H1 (cell line): ENCODE results near the gene CCDC144A. TPM values are rescaled to one million over a fixed set of nuclear protein-coding genes. Genes with fewer than 3 reads are reported as not detected.

Experiments
- CTCF ChIA-PET: fragments of 300-600 bp; sonication (Branson Sonifier 250); formaldehyde crosslinking; loops from one replicate; lab custom pipeline; 2021; ENCODE audit not compliant: partially characterized antibody; lab: Charles Lee
- POLR2A ChIA-PET: fragments of 300-600 bp; sonication (Branson Sonifier 250); formaldehyde crosslinking; loops from one replicate; lab custom pipeline; 2021; ENCODE audit warnings: inconsistent platforms; ENCODE audit not compliant: partially characterized antibody; lab: Charles Lee
- DNase-seq, 2 experiments: peaks; one replicate each; pipeline versions ENCODE4 v3.0.0 to v3.0.0-alpha.2; 2010 to 2022; ENCODE audit warnings: low spot score in 2 of 2, low read depth in 1 of 2, mixed read lengths in 1 of 2
- FAIRE-seq: peaks from 2 replicates; lab custom pipeline; 2011; peaks lifted over from hg19 to GRCh38; lab: Jason Lieb, UNC
- H2AFZ ChIP-seq: 2 replicates; pipeline ENCODE4 v1.8.1; 2012; ENCODE audit warnings: low read length, inconsistent platforms
- H2AK5ac ChIP-seq: 2 replicates; pipeline ENCODE4 v1.6.1; 2013; ENCODE audit warnings: low read depth, low read length
- H2BK120ac ChIP-seq: replicated peaks from 2 replicates; pipeline ENCODE3; 2013; ENCODE audit warnings: low read depth, low read length, inconsistent platforms
- H2BK12ac ChIP-seq: 2 replicates; pipeline ENCODE4 v1.6.1; 2013; ENCODE audit warnings: low read depth, low read length
- H2BK15ac ChIP-seq: 2 replicates; pipeline ENCODE4 v1.6.1; 2013; ENCODE audit warnings: low read length
- H2BK20ac ChIP-seq: 2 replicates; pipeline ENCODE4 v1.6.1; 2013; ENCODE audit warnings: low read length
- H2BK5ac ChIP-seq: 2 replicates; pipeline ENCODE4 v1.6.1; 2013; ENCODE audit warnings: low read depth, low read length
- H3K14ac ChIP-seq: 2 replicates; pipeline ENCODE4 v1.6.1; 2013; ENCODE audit warnings: inconsistent platforms; ENCODE audit not compliant: insufficient read length
- H3K18ac ChIP-seq: 2 replicates; pipeline ENCODE4 v1.6.1; 2013; ENCODE audit warnings: low read length; ENCODE audit errors: extremely low read depth
- H3K23ac ChIP-seq: 2 replicates; pipeline ENCODE4 v1.6.1; 2013; ENCODE audit warnings: inconsistent platforms; ENCODE audit not compliant: insufficient read length
- H3K23me2 ChIP-seq: 2 replicates; pipeline ENCODE4 v1.6.1; 2013; ENCODE audit warnings: low read depth, low read length
- H3K27ac ChIP-seq: 2 replicates; pipeline ENCODE4 v1.6.1; 2011; ENCODE audit warnings: low read depth, low read length, inconsistent platforms
- H3K27me3 ChIP-seq, 4 experiments: replicated peaks in 1 of 4; 1 replicate in 1 of 4; 2 replicates in 3 of 4; pipeline versions ENCODE4 v1.6.1 to v1.8.1; 2011 to 2013; ENCODE audit warnings: low read length in 3 of 4, mild to moderate bottlenecking in 3 of 4, inconsistent platforms in 2 of 4, mixed read lengths in 2 of 4, moderate library complexity in 1 of 4; ENCODE audit not compliant: control insufficient read depth in 3 of 4, insufficient read depth in 3 of 4; ENCODE audit errors: extremely low read depth in 1 of 4
- H3K36me3 ChIP-seq, 4 experiments: 2 replicates each; pipeline versions ENCODE4 v1.6.1 to v1.8.1; 2011 to 2013; ENCODE audit warnings: mild to moderate bottlenecking in 4 of 4, low read length in 3 of 4, moderate library complexity in 2 of 4, control low read depth in 1 of 4, inconsistent platforms in 1 of 4; ENCODE audit not compliant: insufficient read depth in 4 of 4, control insufficient read depth in 2 of 4
- H3K4ac ChIP-seq: replicated peaks from 2 replicates; pipeline ENCODE3; 2013; ENCODE audit warnings: low read length, low read depth, mixed read lengths, inconsistent platforms; ENCODE audit not compliant: insufficient read length
- H3K4me1 ChIP-seq, 4 experiments: replicated peaks in 1 of 4; 1 replicate in 1 of 4; 2 replicates in 3 of 4; pipeline versions ENCODE4 v1.6.1 to v1.8.1; 2011 to 2013; ENCODE audit warnings: low read length in 3 of 4, inconsistent platforms in 2 of 4, mixed read lengths in 1 of 4; ENCODE audit not compliant: insufficient read depth in 4 of 4, control insufficient read depth in 3 of 4
- H3K4me2 ChIP-seq, 2 experiments: 2 replicates each; pipeline versions ENCODE4 v1.6.1 to v1.8.1; 2011 to 2013; ENCODE audit warnings: low read depth in 2 of 2, low read length in 2 of 2, control low read depth in 1 of 2, inconsistent platforms in 1 of 2, mild to moderate bottlenecking in 1 of 2; ENCODE audit not compliant: insufficient read depth in 1 of 2
- H3K4me3 ChIP-seq, 4 experiments: fragments of 200-600, 300-600 bp in 1 of 4; sonication (generic), shearing (Covaris generic), sonication (Bioruptor Twin) in 1 of 4; 2 replicates each; pipeline versions ENCODE4 v1.5.1 to v1.8.1; 2011 to 2016; ENCODE audit warnings: low read length in 4 of 4, low read depth in 3 of 4, control low read depth in 2 of 4, inconsistent platforms in 2 of 4, mild to moderate bottlenecking in 2 of 4, mixed read lengths in 1 of 4, moderate library complexity in 1 of 4; ENCODE audit not compliant: insufficient read depth in 2 of 4; ENCODE audit errors: extremely low read depth in 1 of 4
- H3K56ac ChIP-seq: replicated peaks from 2 replicates; pipeline ENCODE3; 2013; ENCODE audit warnings: low read depth, mild to moderate bottlenecking, mixed read lengths, low read length, inconsistent platforms; ENCODE audit not compliant: insufficient read length
- H3K79me1 ChIP-seq: 2 replicates; pipeline ENCODE4 v1.6.1; 2013; ENCODE audit warnings: low read depth, low read length, control low read depth
- H3K79me2 ChIP-seq, 2 experiments: 2 replicates each; pipeline versions ENCODE4 v1.6.1 to v1.8.1; 2012 to 2013; ENCODE audit warnings: low read length in 2 of 2, mild to moderate bottlenecking in 2 of 2, inconsistent platforms in 1 of 2; ENCODE audit not compliant: insufficient read depth in 2 of 2, control insufficient read depth in 1 of 2
- H3K9ac ChIP-seq, 4 experiments: replicated peaks in 1 of 4; 1 replicate in 1 of 4; 2 replicates in 3 of 4; pipeline versions ENCODE4 v1.6.1 to v1.8.1; 2011 to 2013; ENCODE audit warnings: low read depth in 3 of 4, low read length in 3 of 4, control low read depth in 2 of 4, mild to moderate bottlenecking in 2 of 4, moderate library complexity in 2 of 4, inconsistent platforms in 1 of 4; ENCODE audit errors: extremely low read depth in 1 of 4
- H3K9me3 ChIP-seq, 2 experiments: 2 replicates each; pipeline versions ENCODE4 v1.6.1 to v1.8.1; 2012 to 2013; ENCODE audit warnings: mild to moderate bottlenecking in 2 of 2, moderate library complexity in 2 of 2, control low read depth in 1 of 2, inconsistent platforms in 1 of 2, low read depth in 1 of 2, low read length in 1 of 2, mixed read lengths in 1 of 2; ENCODE audit not compliant: insufficient read depth in 2 of 2
- H4K20me1 ChIP-seq, 2 experiments: replicated peaks in 1 of 2; 2 replicates each; pipeline versions ENCODE3 to v1.8.1; 2011 to 2013; ENCODE audit warnings: inconsistent platforms in 2 of 2, low read length in 2 of 2, mild to moderate bottlenecking in 1 of 2; ENCODE audit not compliant: insufficient read depth in 2 of 2, control insufficient read depth in 1 of 2
- H4K5ac ChIP-seq: 2 replicates; pipeline ENCODE4 v1.6.1; 2013; ENCODE audit warnings: low read length, low read depth, mixed read lengths, inconsistent platforms; ENCODE audit not compliant: insufficient read length
- H4K8ac ChIP-seq: 2 replicates; pipeline ENCODE4 v1.8.0; 2013; ENCODE audit warnings: mild to moderate bottlenecking, moderate library complexity, low read length, inconsistent platforms; ENCODE audit not compliant: insufficient read depth; ENCODE audit errors: extremely low read depth
- H4K91ac ChIP-seq: replicated peaks from 2 replicates; pipeline ENCODE3; 2013; ENCODE audit warnings: low read length, mixed read lengths, inconsistent platforms; ENCODE audit not compliant: insufficient read length
- GTF2F1 ChIP-seq: IDR thresholded peaks from 2 replicates; pipeline ENCODE4 v1.6.1; 2012; ENCODE audit warnings: low read depth, low read length, improper control_type of control experiment, borderline replicate concordance
- NANOG ChIP-seq: IDR thresholded peaks from 2 replicates; pipeline ENCODE4 v1.6.1; 2011; ENCODE audit warnings: low read length, low read depth, mild to moderate bottlenecking, inconsistent platforms; ENCODE audit not compliant: insufficient read depth, poor library complexity, severe bottlenecking
- WGBS, 2 experiments: shearing (Covaris generic) in 1 of 2; methylation state at CpG; one replicate each; pipeline versions ENCODE4 v1.1.6 to v1.1.7; 2013 to 2015; ENCODE audit warnings: low lambda C conversion rate in 2 of 2, mixed read lengths in 2 of 2, inconsistent platforms in 1 of 2, low coverage in 1 of 2, missing lambda C conversion rate in 1 of 2; ENCODE audit not compliant: insufficient replicate concordance in 2 of 2, insufficient coverage in 1 of 2, insufficient read length in 1 of 2; ENCODE audit errors: extremely low coverage in 1 of 2, missing lambda C conversion rate in 1 of 2; 5-methylcytosine and 5-hydroxymethylcytosine counted together
- polyA plus RNA-seq, 7 experiments: library from polyadenylated mRNA; depleted of rRNA in 3 of 7; stranded (reverse) in 5 of 7; unstranded in 2 of 7; fragments of >200 nt in 5 of 7; fragments of 200-250 nt in 2 of 7; gene quantifications; 1 replicate in 5 of 7; 2 replicates in 1 of 7; 4 replicates in 1 of 7; pipeline versions ENCODE4 v1.2.1 to v1.2.3, GENCODE V29; 2011 to 2013; ENCODE audit warnings: missing spikeins in 2 of 7, mixed read lengths in 2 of 7
- total RNA-seq: library from RNA; stranded (reverse); fragmentation: NEBNext Ultra II Directional; extraction: Animal tissue kit (Norgen Biotek cat#: 25700); gene quantifications from 2 replicates; pipeline ENCODE4 v1.2.1, GENCODE V29; 2021

CCDC144A gene
- total and polyA plus RNA-seq, 2 of the 8 experiments (the other 6 are each of a cell fraction or from before 2014, with no cell fraction given), result 0.35 to 1.7 TPM

GRCh38 chr17:16676676-16677268 is 13.3 kb upstream of the CCDC144A start:
- no peak overlapping the region for H2AK5ac ChIP-seq
- H3K79me1 ChIP-seq, result no peaks in the 10 kb centered on the region
- WGBS, 2 experiments, result 86% methylated on average over 6 of the region's 6 CpGs; no CpG with 5 or more reads in 1 of the 2 experiments

More at GRCh38 chr17:16676676-16677268, 13.3 kb upstream of the CCDC144A start:
- Histone ChIP-seq H3K9ac (0 out of 7 replicates have a peak overlapping the region, but pooled peaks of 1 of the 4 experiments have one; percentile 2), H2BK12ac (no peak overlapping the region), H3K56ac (no peak overlapping the region), H2BK120ac (peak overlapping the region; percentile 72), H2BK5ac (no peak overlapping the region), H4K5ac (no peak overlapping the region), H3K9me3 (no peaks in the 10 kb centered on the region), H3K4me1 (no peaks in the 10 kb centered on the region), H4K8ac (no peak overlapping the region), H3K27me3 (no peaks in the 10 kb centered on the region), H3K23me2 (no peaks in the 10 kb centered on the region), H4K20me1 (no peaks in the 10 kb centered on the region), H3K36me3 (no peaks in the 10 kb centered on the region), H2BK20ac (no peak overlapping the region), H3K4ac (no peak overlapping the region), H3K14ac (no peak overlapping the region), H3K18ac (no peak overlapping the region; the same call in 1 of the 2 replicates), H4K91ac (no peak overlapping the region), H3K23ac (no peak overlapping the region), H3K4me2 (no peak overlapping the region), H2AFZ (peak overlapping the region; percentile 24; the same call in 1 of the 2 replicates), H3K79me2 (no peaks in the 10 kb centered on the region), H3K27ac (no peak overlapping the region), H3K4me3 (no peak overlapping the region), H2BK15ac (no peak overlapping the region)
- no peak for TF ChIP-seq GTF2F1
- TF ChIP-seq NANOG, result no peak
- no peak for FAIRE-seq
- no peak for DNase-seq
- POLR2A ChIA-PET, result no interaction called here
- CTCF ChIA-PET, result interaction anchor here (0.6 kb wide), 1 partner anchor 192 kb away, joined by 3 read pairs; no protein-coding TSS in a partner anchor
